ENCODE results near the gene NACAD.

Gene NACAD, protein sequence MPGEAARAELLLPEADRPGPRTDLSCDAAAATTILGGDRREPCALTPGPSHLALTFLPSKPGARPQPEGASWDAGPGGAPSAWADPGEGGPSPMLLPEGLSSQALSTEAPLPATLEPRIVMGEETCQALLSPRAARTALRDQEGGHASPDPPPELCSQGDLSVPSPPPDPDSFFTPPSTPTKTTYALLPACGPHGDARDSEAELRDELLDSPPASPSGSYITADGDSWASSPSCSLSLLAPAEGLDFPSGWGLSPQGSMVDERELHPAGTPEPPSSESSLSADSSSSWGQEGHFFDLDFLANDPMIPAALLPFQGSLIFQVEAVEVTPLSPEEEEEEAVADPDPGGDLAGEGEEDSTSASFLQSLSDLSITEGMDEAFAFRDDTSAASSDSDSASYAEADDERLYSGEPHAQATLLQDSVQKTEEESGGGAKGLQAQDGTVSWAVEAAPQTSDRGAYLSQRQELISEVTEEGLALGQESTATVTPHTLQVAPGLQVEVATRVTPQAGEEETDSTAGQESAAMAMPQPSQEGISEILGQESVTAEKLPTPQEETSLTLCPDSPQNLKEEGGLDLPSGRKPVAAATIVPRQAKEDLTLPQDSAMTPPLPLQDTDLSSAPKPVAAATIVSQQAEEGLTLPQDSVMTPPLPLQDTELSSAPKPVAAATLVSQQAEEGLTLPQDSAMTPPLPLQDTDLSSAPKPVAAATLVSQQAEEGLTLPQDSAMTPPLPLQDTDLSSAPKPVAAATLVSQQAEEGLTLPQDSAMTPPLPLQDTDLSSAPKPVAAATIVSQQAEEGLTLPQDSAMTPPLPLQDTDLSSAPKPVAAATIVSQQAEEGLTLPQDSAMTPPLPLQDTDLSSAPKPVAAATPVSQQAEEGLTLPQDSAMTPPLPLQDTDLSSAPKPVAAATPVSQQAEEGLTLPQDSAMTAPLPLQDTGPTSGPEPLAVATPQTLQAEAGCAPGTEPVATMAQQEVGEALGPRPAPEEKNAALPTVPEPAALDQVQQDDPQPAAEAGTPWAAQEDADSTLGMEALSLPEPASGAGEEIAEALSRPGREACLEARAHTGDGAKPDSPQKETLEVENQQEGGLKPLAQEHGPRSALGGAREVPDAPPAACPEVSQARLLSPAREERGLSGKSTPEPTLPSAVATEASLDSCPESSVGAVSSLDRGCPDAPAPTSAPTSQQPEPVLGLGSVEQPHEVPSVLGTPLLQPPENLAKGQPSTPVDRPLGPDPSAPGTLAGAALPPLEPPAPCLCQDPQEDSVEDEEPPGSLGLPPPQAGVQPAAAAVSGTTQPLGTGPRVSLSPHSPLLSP (N-terminal part only)

DNA sequence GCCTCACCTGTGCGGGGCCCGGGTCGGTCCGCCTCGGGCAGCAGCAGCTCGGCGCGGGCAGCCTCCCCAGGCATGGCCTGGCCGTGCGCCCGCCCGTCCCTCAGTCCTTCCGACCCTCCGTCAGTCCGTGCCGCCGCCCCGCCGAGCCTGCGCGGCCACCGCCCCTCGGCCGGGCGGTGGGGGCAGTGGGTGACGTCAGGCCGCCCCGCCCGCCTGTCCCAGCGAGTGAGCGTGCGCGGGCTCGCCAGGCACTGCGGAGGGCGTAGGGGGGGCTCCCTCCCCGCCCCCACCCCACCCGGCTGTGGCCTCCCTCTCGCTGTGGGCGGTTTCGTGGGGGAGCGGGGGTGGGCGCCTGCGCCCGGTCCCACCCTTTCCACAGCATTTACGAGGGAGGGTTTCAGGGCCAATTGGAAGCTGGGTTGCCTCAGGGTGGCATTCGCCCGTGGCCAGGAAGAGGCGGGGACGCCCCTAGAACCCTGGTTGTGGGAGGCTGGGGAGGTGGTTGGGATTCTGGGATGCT is at the start of gene NACAD:
Gene NACAD (minus strand): TSS at position 149 of the 520 bp plus-strand sequence. CDS start 75 bp downstream, at position 74.
- peak; percentile 71 for DNase-seq

DNA sequence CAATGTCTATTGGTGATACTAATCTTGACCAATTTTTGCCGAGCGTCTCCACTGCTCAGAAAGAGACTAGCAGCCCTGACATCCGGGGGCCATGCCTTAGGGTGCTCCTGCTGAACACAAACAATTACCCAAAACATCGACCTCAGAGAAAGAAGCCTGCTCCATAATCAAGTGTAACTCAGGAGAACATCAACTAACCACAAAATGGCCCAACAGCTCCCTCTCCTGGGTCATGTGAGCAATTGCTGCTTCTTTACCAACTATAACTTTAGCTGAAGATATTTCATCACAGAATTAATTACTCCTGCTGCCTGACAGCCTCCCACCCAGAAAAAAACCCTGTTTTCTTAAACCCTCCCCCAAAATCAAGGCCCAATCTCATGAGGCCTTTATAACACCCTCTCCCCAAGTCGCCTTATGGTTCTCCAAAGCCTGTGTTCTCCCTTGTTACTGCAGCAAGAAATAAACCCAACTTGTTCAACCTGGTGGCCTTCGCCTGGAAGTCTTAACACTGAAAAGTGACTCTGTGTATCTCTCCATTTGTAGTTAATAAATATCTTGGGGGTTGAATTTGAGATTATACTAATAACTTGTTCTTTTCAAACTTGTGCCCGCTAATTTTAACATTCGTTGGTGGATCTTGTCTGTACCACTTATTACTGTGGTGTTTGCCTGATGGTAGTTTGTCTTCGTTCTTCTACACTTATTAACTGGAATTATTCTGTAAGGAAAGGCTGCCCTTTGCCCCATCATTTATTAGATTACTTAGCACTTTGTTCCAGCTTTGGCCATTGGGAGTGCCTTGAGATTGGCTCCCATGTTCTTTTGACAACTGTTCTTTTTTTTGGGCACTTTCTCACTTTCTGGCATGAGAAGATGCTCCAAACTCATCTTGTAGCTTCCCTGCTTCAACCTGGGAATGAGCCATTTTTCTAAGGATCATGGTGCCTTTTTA is 47.6 kb upstream of the NACAD start:
- peak; percentile 85 for DNase-seq

DNA sequence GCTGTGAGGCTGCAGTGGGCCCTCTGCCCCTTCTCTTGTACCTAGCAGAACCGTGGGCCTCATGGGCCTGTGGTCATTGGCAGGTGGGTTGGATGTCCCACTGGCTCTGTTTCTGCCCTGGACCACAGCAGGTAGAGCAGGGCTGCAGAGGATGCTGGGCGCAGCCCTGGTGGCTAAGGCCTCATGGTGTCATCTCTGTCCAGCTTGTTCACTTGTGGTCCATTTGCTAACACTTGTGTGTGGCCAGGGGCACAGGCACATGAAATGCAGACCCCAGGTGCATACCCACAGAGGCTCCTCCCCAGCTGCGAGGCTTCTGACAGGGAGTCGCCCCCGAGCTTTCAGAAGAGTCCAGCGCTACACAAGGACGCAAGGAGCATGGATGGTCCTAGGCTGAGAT is 45.1 kb upstream of the NACAD start:
- no peak for DNase-seq

DNA sequence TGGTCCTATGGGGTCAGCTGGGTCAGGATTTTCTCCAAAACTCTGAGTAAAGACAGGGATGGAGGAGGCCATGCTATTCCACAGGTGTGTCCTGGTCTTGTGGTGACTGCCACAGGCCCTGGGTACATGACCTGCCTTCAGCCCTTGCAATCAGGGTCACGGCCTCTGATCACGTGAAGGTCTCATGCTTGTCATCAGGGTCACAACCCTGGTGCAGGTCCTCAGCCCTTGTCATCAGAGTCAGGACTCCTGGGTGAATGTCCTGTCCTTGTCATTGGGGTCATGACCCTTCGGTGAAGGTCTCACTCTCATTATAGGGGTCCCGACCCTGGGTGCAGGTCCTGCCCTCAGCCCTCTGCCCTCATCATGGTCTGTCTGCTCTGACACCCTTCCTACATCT is 44.6 kb upstream of the NACAD start:
- no peak for DNase-seq

DNA sequence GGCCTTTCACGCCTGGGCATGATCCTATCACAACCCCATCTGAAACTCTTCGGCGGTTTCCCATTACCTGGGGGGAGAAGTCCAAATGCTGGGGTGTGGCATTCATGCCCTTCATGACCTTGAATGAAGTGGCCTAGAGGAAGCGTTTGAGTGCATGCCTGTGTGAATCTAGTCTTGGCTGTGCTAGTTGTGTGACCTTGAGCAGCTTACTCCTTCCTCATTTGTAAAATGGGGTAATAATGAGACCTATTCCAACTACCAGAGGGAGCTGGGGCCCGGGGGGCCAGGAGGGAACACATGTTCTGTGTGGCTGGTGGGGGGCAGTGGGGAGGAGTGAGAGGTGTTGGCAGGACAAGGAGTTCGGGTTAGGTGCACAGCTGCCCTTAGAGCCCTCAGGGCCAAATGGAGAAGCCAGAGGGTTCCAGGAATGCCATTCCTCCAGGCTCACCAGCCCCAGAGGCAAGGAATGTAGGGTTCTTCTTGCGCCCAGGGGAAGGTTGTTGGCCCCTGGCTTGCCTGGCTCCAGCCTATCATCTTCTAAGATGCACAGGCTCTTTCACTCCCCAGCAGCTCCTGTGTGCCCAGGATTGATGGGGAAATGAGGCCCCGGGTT is 44.0 kb upstream of the NACAD start:
- DNase-seq = no peak

DNA sequence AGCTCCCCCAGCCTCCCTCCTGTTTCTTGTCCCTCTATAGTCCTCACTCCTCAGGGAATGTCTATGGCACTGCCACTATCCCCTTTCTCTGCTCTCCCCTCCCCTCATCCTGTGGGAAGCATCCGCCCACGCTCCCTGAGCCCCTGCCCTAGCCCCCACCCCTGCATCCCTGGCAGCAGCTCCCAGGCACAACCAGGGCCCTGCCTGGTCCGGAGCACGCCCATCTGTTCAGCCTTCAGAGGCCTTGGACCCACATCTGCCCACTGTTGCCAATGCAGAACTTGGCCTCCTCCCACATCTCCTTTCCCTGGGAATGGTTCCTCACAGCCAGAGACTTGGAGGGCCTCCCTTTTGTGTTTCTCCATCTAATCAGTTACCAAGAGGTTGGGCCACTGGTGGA is 43.1 kb upstream of the NACAD start:
- DNase-seq = no peak

DNA sequence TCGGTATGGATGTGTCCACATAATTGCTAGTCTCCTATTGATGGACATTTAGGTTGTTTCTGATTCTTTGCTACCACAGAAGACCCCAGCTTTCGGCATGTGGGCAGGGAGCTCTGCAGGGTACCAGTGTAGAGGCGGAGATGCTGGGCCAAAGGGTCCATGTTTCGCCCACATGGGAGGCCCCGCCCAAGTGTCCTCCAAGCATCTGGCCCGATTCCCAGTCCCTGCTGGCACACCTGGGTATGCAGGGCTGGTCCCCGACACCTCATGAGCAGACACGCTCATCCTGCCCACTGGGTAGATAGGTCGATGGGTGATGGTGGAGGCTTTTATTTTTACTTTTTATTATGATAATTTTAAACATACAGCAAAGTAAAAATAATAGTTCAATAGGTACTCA is 42.1 kb upstream of the NACAD start:
- DNase-seq = peak; percentile 20

DNA sequence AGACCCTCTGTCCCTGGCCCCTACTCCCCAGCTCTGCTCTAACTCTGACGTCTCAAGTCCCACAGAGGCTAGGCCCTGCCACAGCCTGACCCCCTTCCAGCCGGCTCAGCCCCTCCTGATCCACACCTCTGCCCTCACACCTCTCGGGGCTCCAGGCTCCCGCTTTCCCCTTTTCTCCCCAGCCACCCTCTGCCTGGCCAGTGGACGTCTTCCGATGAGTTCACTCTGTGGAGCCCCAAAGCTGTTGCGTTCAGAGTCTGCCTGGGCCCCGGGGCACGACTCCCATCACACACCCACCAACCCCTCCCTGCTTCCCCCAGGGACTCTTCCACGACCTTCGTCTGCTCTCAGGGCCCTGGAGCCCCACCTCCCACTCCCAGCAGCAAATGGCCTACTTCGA is 41.1 kb upstream of the NACAD start:
- DNase-seq = no peak

DNA sequence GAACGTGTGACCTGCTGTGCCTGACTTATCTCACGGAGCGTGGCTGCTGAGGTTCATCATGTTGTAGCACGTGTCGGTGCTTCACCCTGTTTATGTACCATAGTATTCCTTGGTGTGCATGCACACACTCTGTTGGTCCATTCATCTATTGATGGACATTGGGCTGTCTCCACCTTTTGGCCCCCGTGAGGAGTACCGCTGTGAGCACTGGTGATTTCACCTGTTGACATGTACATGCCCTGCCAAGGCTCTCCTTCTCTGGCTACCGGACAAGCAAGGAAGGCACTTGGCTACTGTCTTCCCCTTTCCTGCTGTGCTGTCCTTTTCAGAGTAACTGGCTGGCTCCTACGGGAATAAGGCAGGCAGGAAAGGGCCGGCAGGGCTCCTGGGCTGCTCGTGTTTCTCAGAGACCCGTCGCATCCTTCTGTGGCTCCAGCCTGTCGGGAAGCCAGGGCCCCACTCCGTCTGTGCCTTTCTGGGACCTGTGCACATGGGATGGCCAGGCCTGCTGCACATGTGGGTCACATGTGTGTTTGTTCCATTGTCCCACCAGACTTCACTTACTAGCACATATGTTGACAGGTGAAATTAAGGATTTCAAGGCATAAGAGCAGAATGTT is 40.5 kb upstream of the NACAD start:
- DNase-seq = no peak

DNA sequence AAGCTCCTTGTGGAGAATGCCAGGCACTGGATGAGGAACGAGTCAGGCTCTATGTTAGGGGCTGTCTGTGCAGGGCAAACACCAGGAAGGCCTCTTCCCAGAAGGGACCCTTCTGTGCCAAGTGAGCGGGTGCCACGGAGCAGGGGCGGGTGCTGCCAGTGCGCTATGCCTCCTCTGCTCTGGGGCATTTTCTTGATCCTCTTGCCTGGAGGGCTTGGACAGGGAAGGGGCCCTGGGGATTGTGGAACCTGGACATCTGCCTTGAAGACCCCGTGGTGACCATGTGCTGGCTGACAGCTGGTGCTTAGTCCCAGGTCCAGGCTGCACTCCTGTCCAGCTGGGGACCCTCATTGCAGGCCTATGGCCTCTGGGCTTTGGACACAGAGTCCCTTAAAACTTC is 38.2 kb upstream of the NACAD start:
- DNase-seq = no peak

DNA sequence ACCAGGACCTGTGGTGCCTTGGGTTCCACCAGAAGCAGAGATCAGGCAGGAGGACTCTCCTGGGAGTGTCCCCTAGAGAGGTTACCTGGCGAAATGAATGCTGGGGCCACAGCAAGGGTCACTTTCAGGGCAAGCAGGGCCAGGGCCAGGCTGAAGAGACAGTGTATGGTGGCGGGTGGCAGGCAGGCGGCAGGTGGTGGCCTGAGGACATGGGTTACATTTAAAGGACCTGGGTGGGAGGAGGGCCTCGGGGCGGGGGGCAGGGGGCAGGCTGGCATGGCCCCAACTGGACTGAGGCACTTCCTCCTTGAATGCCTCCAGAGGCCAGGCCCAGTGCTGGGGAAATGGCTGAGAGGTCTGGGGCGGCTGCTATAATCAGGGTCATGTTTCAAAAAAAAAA is 37.4 kb upstream of the NACAD start:
- DNase-seq = no peak

DNA sequence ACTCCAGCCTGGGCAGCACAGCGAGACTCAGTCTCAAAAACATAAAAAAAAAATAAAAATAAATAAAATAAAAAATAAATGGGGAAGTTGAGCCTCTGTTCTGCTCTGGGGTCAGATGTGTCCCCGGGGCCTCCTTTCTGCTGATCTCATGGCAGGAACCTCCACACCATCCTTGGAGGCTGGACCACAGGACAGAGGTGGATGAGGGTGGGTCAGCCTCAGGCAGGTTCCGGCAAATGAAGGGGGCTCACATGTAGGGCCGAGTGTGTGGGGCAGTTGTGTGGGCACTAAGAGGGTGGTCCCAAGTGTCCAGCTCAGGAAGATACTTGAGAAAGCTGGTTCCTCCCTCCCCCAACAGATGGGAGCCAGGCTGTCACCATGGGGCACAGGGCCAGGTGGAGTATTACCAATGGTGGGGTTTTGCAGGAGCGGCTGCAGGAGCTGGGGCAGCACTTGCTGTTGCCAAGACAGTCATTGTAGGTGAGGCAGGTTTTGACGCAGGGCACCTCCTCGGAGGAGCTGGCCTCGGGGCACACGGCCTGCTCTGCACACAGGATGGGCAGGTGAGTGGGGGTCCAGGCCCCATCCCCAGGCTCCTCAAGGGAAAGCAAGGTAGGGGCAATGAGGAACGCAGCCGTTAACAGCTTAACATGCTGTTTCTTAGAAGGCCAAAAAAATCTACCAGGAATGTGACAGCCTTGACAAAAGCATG is 36.6 kb upstream of the NACAD start:
- no peak for DNase-seq

DNA sequence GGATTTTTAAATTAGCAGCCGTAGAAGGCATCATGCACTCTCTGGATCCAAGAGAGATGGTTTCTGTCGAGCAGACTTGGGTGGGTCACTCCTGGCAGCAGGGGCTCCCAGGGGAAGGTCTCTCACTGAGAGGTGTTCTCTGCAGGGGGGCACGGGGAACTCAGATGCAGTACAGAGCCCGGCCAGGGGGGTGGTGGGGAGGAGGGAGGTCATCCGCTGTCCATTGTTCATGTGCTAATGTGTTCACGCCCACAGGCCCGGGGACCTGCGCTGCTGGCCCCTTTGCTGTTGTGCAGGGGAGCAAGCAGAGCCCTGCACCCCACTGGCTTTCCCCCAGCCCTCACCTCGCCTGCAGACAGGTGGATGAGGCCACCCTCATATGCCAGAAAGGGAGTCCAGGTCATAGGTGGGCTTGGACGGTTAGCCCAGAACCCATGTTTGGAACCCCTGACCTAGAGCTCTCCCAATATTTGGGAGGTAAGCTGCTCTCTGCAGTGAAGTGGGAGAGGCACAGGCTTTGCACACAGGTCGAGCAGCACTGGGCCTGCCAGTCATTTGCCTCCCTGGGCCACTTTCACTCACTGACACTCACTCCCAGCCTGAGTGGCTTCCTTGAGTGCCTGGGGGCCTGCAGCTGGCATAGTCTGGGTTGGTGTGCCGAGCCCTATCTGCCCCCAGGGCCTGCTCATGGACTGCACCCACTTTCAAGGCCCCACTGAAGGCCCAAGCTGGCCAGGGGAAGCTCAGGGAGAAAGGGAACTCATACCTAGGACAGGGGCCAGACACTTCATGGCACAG is 35.3 kb upstream of the NACAD start:
- DNase-seq = no peak

DNA sequence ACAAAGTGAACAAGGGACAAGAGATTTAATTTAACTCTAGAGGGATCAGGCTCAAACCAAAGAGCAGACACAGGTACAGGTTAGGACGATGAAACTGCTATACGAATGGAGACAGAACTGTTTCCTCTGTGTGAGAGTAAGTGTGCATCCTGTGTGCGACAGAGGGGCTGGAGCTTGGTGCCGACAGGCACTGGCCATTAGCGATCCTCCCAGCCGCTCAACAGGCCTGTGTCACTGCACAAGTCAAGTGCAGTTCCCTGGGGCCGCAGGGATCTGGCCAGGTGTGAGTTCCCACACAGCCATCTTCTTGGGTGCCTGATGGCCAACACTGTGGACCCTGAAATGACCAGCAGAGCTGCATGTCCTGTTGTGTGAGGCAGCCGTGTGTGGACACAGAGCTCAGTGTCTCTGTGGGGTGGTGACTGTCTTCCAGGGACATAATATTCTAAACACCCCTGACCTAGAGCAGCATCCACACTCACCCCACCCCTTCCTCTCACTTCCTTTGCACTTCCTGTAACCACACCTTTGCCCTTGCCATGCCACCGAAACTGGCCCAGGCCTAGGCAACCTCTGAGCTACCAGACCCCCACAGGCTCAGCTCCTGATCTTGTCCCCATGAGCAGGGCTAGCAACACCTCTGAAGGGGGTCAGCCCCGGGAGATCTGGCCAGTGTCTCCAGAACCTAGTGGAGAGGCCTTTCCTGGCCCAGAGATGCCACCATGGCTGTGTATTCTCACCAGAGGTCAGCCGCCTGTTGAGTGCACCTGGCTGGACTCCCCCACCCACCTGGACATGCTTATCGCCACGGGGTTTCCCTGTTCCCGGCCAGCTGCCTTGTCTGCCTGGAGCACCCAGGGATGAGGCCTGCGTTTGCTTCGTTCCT is 34.4 kb upstream of the NACAD start:
- no peak for DNase-seq

DNA sequence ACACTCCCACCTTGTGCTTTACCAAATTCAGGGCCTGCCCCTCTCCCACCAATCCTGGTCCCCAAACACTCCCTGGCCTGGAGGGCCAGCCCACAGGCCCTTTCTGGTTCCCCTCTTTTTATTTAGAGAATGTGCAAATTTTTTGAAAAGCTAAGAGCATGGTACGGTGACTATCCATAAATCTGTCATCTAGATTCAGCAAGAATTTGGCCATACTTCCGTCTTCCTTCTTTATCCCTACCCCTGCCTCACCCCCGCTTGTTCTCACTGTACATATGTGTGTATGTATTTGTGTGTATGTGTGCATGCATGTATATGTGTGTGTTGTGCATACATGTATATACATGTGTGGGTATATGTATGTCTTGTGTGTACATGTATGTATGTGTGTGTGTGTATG is 30.8 kb upstream of the NACAD start:
- no peak for DNase-seq

DNA sequence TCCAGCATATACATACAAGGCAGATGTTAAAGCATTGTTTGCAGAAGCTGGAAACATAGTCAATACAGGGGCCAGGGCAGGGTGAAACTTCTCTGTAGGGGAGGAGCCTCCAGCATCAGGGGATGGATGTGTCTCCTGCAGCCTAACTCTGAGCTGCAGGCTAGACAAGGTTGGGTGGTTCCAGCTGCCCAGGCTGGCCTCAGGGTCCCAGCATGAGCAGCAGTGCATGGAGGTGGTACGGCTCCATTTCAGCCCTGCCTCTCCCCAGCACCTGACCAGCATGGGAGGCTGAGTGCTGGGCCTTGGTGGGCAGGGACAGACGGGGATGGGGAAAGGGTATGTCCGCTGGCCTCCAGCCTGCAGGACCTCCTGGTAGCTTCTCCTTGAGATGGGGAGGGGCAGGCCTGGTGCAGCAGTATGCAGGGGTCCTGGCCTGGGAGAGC is 30.1 kb upstream of the NACAD start:
- DNase-seq = no peak

DNA sequence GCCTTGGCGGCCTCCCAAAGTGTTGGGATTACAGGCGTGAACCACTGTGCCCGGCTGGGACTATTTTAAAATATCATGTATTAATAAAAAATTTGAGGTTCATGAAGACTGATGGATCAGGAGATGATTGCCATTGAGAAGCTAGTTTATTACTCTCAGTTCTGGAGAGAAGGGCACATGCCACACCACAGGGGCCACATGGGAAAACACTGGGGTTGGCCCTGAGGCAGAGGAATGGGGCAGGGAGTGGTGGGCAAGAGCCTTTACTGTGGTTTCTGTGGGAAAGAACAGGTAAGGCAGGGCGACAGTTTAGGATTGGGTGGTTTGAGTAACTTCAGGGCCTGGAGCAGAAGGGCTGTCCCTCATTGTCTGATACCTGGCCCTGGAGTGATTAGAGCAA is 29.5 kb upstream of the NACAD start:
- no peak for DNase-seq

DNA sequence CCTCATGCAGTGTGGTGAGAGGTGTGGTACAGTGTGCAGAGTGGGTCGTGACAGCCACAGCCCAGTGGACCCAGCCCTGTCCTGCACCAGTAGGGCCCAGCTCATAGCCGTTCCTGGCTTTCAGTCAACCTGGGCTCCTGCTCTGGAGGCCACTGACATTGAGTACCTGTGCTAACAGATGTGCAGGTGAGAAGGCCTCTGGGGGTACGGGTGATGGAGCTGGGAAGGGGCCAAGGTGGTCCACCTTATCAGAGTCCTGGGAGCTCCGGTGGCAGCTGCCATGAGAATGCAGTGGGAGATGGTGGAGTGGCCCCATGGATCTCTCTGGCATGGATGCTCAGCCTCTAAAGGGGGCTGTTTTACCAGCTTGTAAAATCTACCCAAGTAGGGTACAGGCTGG is 28.8 kb upstream of the NACAD start:
- no peak for DNase-seq

Data from DMS79 treated with DMSO at 0.1 percent for 48 hours (cell line).